VCaP (cell line): ENCODE data around the gene ELAVL1.

ENCODE experiments used
- H3K27ac ChIP-seq: fragments of 450-650 bp; 2 replicates; pipeline ENCODE4 v1.5.1; 2017
- TF ChIP-seq, protein P1 (sequence below): fragments of 450-650 bp; conservative IDR thresholded peaks from 2 replicates; pipeline ENCODE4 v1.5.1; 2017; ENCODE audit warnings: mild to moderate bottlenecking, moderate library complexity

The ELAVL1 gene

DNA sequence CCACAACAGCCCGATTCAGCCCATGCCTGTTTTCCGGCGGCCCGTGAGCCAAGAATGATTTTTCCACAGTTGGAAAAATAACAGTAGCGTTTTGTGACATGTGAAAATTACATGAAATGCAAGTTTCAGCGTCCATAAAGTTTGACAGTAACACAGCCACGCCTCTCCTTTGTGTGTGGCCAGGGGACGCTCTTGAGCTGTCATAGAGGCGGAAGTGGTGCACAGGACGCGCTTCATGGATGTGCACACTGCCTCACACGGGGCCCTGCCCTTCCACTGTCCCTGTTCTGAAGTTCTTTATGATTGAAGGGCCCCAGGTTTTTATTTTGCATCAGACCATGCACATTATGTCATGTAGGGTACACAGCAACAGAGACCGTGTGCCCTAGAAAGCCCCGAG, 12.4 kb upstream of the ELAVL1 start:
- TF ChIP-seq, protein P1, sequence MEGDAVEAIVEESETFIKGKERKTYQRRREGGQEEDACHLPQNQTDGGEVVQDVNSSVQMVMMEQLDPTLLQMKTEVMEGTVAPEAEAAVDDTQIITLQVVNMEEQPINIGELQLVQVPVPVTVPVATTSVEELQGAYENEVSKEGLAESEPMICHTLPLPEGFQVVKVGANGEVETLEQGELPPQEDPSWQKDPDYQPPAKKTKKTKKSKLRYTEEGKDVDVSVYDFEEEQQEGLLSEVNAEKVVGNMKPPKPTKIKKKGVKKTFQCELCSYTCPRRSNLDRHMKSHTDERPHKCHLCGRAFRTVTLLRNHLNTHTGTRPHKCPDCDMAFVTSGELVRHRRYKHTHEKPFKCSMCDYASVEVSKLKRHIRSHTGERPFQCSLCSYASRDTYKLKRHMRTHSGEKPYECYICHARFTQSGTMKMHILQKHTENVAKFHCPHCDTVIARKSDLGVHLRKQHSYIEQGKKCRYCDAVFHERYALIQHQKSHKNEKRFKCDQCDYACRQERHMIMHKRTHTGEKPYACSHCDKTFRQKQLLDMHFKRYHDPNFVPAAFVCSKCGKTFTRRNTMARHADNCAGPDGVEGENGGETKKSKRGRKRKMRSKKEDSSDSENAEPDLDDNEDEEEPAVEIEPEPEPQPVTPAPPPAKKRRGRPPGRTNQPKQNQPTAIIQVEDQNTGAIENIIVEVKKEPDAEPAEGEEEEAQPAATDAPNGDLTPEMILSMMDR, result no peak
- no peak overlapping the region for H3K27ac ChIP-seq

DNA sequence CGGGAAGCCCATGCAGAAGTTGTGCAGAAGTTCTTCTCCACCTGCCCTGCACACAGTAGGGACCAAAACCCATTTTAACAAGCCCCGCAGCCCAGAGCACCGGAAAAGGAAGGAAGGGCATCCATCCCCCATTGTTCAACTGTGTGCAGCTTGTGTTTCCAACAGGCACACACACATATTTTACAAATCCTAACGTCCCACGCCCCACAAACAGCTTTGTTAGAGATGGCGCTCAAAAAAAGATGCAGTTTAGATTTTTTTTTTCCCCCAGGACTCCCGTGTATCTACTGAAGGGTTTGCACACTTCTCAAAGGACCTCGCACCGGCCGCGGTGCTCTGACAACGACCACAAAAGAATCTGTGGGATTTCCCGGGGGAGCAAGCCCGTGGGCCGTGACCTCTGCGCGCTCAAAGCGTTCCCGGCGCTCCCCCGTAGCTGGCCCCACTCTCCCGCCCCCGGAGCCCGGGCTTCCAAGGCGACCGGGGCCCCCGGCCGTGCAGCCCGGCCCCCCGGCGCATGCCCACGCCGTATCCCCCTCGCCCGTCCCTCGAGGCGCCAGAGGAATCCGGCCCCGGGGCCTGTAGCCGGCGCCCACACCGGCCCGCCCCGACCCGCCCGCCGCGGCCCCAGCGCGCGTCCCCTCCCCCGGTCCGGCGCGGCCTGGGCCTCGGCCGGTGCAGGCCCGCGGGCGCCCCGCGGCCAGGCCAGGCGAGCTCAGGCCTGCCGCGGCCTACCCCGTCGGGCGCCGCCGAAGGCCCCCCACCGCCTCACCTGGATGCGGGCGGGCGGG, 523 bp downstream of the ELAVL1 start:
- TF ChIP-seq, protein P1, result no peak
- H3K27ac ChIP-seq, result peak overlapping the region; percentile 79

DNA sequence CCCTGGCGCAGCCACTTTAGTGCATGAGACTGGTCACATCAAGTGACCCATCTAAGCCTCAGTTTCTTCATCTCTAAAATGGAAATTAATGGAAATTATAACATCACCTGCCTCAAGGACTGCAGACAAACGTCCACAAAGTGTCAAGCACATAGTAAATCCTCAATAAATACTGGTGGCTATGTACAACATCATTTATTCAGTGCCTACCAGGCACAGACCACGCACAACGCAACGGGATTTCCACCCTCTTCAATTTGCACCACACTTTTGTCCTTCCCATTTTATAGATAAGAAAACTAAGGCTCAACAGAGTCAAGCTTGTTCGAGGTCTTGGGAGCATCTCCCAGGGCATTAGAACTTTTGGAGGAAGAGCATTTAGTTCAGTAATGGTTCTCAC, 1.4 kb downstream of the ELAVL1 start:
- TF ChIP-seq, protein P1, result no peak
- peak overlapping the region; percentile 79 for H3K27ac ChIP-seq

DNA sequence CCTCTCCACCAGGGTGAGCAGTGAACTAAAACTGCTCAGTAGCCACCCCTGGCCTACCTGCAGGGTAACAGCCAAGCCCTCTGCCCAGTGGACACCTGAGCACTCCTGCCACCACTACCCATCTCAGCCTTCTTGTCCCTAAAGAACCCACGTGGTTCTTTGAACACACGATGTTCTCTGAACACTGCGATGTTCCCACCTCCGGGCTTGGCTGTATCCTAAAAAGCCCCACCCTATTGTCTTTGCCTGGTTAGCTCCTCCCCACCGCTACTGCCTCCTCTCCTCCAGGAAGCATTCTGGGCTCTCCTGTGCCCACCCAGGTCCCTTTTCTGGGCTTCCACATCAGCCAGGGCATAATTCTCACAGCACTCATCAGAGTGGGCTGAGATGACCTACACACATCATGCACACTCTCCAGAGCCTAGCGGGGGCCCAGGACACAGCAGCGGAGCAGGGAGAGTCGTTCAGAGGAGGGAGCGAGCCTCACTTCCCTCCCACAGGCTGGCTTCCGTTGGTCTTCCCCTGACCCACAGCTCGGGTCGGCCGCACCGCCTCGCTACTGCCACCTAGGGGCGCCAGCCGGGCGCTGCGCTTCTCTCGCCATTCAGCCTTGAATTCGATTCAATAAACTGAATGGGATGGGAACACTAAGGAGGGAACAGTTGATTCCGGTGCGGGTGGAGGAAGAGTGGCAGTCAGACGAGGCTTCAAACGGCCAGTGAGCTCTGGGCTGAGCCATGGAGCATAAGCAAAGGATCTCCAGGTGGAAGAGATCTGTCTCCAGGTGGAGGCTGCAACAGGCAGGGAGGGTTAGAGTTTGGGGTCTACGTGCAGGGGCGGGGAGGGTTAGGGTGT, 3.2 kb downstream of the ELAVL1 start:
- TF ChIP-seq, protein P1, result peak; percentile 93
- H3K27ac ChIP-seq, result peak overlapping the region; percentile 41

DNA sequence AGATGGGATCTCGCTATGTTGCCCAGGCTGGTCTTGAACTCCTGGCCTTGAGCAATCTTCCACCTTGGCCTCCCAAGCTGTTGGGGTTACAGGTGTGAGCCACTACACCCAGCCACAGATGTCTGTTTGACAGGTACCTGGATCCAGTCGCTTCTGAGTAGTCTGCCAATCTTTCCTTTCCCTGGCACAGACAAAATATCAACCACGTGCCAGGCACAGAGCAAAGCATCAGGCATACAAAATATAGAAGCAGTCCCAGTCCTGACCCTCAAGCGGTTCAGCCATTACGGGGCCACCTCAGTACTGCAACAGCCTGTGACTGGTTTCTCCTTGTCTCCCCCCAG, 3.8 kb downstream of the ELAVL1 start:
- TF ChIP-seq, protein P1, result no peak
- peak overlapping the region; percentile 41; the same call in 1 of the 2 replicates for H3K27ac ChIP-seq

DNA sequence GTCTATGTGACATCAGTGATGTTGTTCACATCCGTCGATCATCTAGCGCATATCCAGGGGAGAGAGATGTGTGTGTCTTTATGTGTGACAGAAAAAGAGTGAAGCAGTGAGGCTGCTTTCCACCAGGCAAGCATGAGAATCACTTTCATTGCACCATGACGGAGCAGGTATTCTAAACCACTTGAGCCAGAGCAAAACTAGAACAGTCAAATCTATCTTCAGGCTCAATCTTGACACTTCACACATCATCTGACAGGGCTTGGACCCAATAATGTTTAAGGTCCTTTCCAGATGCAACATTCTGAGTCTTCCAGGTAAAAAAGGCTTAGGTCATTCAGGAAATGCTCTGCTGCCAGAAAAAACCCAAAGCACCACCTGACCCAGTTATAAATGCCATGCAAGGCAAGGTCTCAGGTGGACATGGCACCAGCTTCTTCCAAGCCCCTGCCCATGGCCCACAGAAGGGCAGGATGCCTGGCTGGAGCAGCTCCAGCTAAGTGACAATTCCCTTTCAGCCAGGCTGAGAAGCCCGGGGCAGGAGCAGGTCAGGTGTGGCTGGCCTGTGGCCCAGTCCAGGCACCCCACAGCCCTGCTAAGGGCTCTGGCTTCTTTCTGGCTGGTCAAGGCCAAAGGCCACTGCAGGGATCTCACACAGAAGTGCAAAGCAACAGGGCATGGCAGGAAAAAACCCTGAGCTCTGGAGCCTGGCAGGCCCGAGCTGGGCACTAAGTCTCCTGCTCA, 5.0 kb downstream of the ELAVL1 start:
- no peak overlapping the region for H3K27ac ChIP-seq
- TF ChIP-seq, protein P1, result no peak

DNA sequence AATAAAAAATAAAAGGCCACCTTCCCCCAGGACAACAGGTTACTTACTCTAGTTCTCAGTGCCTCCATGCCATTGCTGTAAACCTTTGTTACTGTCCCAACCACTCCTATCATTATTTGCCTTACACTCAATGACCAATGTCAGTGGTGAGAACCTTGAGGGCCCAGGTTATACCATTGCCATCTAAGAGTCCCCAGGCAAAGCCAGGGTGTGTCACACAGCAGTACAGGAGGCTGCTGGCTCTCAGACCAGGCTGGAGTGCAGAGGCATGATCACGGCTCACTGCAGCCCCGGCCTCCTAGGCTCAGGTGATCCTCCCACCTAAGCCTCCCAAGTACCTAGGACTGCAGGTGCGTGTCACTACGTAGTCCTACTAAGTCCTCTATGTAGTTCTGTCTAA, 6.1 kb downstream of the ELAVL1 start:
- no peak overlapping the region for H3K27ac ChIP-seq

More for the DNA sequence above, 6.1 kb downstream of the ELAVL1 start:
- TF ChIP-seq, protein P1, result no peak
